OCI-LY1 (cell line): ENCODE measurements around the gene ADAMTS6.

ENCODE experiments used
- H2AFZ ChIP-seq: fragments of 200-600 bp; sonication (generic), shearing (Covaris generic); 2 replicates; pipeline ENCODE4 v1.6.0; 2014; ENCODE audit warnings: antibody characterized with exemption, mild to moderate bottlenecking, low read length
- H3F3A ChIP-seq: fragments of 200-600 bp; sonication (generic), shearing (Covaris generic); 2 replicates; pipeline ENCODE4 v1.6.0; 2014; ENCODE audit warnings: mild to moderate bottlenecking, antibody characterized with exemption, low read length, moderate library complexity; ENCODE audit not compliant: insufficient read depth
- H3K27ac ChIP-seq: fragments of 200-600 bp; sonication (generic); 2 replicates; pipeline ENCODE4 v1.5.1; 2014; ENCODE audit warnings: low read length, mixed run types, mild to moderate bottlenecking, low read depth; ENCODE audit not compliant: poor library complexity, severe bottlenecking
- H3K27me3 ChIP-seq: fragments of 200-600 bp; sonication (generic); 2 replicates; pipeline ENCODE4 v1.6.0; 2014; ENCODE audit warnings: antibody characterized with exemption, mild to moderate bottlenecking, low read length, moderate library complexity; ENCODE audit not compliant: insufficient read depth
- H3K36me3 ChIP-seq: fragments of 200-600 bp; sonication (generic); 2 replicates; pipeline ENCODE4 v1.6.1; 2014; ENCODE audit warnings: mild to moderate bottlenecking, antibody characterized with exemption, low read length, moderate library complexity, mixed read lengths; ENCODE audit not compliant: insufficient read depth
- H3K4me1 ChIP-seq: fragments of 200-600 bp; sonication (generic); 2 replicates; pipeline ENCODE4 v1.5.1; 2014; ENCODE audit warnings: mild to moderate bottlenecking, low read length, moderate library complexity; ENCODE audit not compliant: insufficient read depth, severe bottlenecking
- H3K4me2 ChIP-seq: fragments of 200-600 bp; sonication (generic), shearing (Covaris generic); 2 replicates; pipeline ENCODE4 v1.6.1; 2014; ENCODE audit warnings: low read length
- H3K4me3 ChIP-seq: fragments of 200-600 bp; sonication (generic); 2 replicates; pipeline ENCODE4 v1.5.1; 2014; ENCODE audit warnings: low read length, low read depth, mild to moderate bottlenecking, mixed read lengths; ENCODE audit not compliant: poor library complexity, severe bottlenecking
- H3K79me2 ChIP-seq: fragments of 200-600 bp; shearing (Covaris generic); 2 replicates; pipeline ENCODE4 v1.6.1; 2016; ENCODE audit warnings: mixed run types, low read length, mixed read lengths; ENCODE audit not compliant: insufficient read depth
- H3K9ac ChIP-seq: fragments of 200-600 bp; sonication (generic), shearing (Covaris generic); 2 replicates; pipeline ENCODE4 v1.6.1; 2014; ENCODE audit warnings: mild to moderate bottlenecking, low read length, mixed read lengths
- H3K9me2 ChIP-seq: fragments of 200-600 bp; sonication (generic), shearing (Covaris generic); 2 replicates; pipeline ENCODE4 v1.6.1; 2014; ENCODE audit warnings: low read depth, mild to moderate bottlenecking, low read length, mixed read lengths
- H3K9me3 ChIP-seq: fragments of 200-600 bp; shearing (Covaris generic); 2 replicates; pipeline ENCODE4 v1.6.1; 2014; ENCODE audit warnings: low read length, mixed read lengths
- H4K20me1 ChIP-seq: fragments of 200-600 bp; sonication (generic), shearing (Covaris generic); 2 replicates; pipeline ENCODE4 v1.6.0; 2016; ENCODE audit warnings: mild to moderate bottlenecking, low read length; ENCODE audit not compliant: insufficient read depth
- CTCF ChIP-seq: fragments of 200-600 bp; sonication (generic), shearing (Covaris generic); IDR thresholded peaks from 2 replicates; pipeline ENCODE4 v1.5.1; 2017; ENCODE audit warnings: mild to moderate bottlenecking, antibody characterized with exemption, low read length, moderate library complexity, mixed read lengths
- EZH2 ChIP-seq: fragments of 200-600 bp; sonication (generic), shearing (Covaris generic); IDR thresholded peaks from 2 replicates; pipeline ENCODE4 v1.8.0; 2017; ENCODE audit warnings: borderline replicate concordance, mixed run types, mild to moderate bottlenecking, antibody characterized with exemption, low read length, moderate library complexity, mixed read lengths

ADAMTS6 gene

GRCh38 chr5:65271906-65272305, 209.8 kb downstream of the ADAMTS6 start:
- Histone ChIP-seq H3K4me2 (no peak overlapping the region), H3K9me2 (no peaks in the 10 kb centered on the region), H3K27me3 (no peaks in the 10 kb centered on the region), H3K9ac (no peak overlapping the region), H3F3A (no peaks in the 10 kb centered on the region), H3K9me3 (no peaks in the 10 kb centered on the region), H3K4me3 (no peak overlapping the region), H3K27ac (no peak overlapping the region), H3K4me1 (no peaks in the 10 kb centered on the region), H3K79me2 (no peaks in the 10 kb centered on the region), H3K36me3 (no peaks in the 10 kb centered on the region), H2AFZ (no peak overlapping the region), H4K20me1 (no peaks in the 10 kb centered on the region)
- TF ChIP-seq CTCF (no peak), EZH2 (no peak)

GRCh38 chr5:65268525-65268924, 213.2 kb downstream of the ADAMTS6 start:
- H3K9ac ChIP-seq, result no peak overlapping the region
- no peaks in the 10 kb centered on the region for H3K36me3 ChIP-seq
- no peaks in the 10 kb centered on the region for H3K79me2 ChIP-seq
- no peaks in the 10 kb centered on the region for H3K27me3 ChIP-seq
- no peaks in the 10 kb centered on the region for H3K9me2 ChIP-seq
- H3K9me3 ChIP-seq, result no peaks in the 10 kb centered on the region
- H3K4me3 ChIP-seq, result no peak overlapping the region
- no peaks in the 10 kb centered on the region; the same call in 1 of the 2 replicates for H3F3A ChIP-seq
- no peak overlapping the region for H3K27ac ChIP-seq
- H4K20me1 ChIP-seq, result no peaks in the 10 kb centered on the region
- TF ChIP-seq EZH2 (no peak), CTCF (no peak)
- no peak overlapping the region for H2AFZ ChIP-seq
- no peaks in the 10 kb centered on the region for H3K4me1 ChIP-seq
- no peak overlapping the region for H3K4me2 ChIP-seq

DNA sequence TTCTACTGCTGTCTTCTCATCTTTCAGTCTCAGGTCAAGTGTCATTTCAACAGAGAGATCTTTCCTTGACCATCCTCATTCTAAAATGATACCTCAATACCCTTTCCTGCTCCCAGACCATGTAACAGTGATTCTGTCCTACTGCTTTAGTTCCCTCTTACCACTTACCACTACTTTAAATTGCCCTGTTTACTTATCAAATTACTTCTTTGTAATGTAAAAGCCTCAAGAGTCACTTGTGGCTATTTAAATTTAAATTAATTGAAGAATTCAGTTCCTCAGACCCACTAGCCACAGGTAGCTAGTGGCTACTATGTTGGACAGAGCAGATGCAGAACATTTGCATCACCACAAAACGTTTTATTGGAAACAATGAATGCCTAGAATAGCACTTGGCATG, 217.3 kb downstream of the ADAMTS6 start:
- no peaks in the 10 kb centered on the region for H3K27me3 ChIP-seq
- H3K4me2 ChIP-seq, result no peak overlapping the region
- no peaks in the 10 kb centered on the region for H3K79me2 ChIP-seq
- no peaks in the 10 kb centered on the region for H4K20me1 ChIP-seq
- H2AFZ ChIP-seq, result no peak overlapping the region
- H3K9ac ChIP-seq, result no peak overlapping the region
- peaks cover 15% of the 10 kb centered on the region for H3K4me1 ChIP-seq
- H3K27ac ChIP-seq, result no peak overlapping the region
- H3F3A ChIP-seq, result no peaks in the 10 kb centered on the region; the same call in 1 of the 2 replicates
- TF ChIP-seq CTCF (no peak), EZH2 (no peak)
- H3K36me3 ChIP-seq, result no peaks in the 10 kb centered on the region
- H3K4me3 ChIP-seq, result no peak overlapping the region
- H3K9me3 ChIP-seq, result no peaks in the 10 kb centered on the region
- H3K9me2 ChIP-seq, result 0 out of 2 replicates have a peak, but pooled peaks cover 3% of the 10 kb centered on the region
